NCI-H2171 (cell line): ENCODE results near the gene PPP1CA.

Source experiments
- DNase-seq: peaks from one replicate; lab custom pipeline; 2025; lab: John Stamatoyannopoulos, UW

PPP1CA gene

DNA sequence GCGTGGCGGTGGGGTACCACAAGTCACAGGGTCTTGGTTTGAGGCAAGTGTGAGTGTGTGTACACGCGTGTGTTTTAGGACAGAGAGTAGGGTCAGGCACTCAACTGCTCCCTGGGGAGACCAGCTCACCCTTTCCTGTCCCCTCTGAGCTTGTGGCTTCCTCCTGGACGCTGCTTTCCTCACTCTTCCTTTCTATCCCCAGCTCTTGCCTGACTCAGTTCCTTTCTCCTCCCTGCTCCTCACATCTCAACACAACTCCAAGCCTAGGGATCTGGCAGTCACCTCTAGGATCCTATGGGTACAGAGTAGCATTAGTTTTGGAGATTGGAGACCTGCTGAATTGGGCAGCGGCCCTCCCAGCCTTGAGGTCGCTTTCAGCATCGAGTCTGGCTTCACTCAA lies 32.4 kb downstream of the PPP1CA start:
- no peak for DNase-seq

DNA sequence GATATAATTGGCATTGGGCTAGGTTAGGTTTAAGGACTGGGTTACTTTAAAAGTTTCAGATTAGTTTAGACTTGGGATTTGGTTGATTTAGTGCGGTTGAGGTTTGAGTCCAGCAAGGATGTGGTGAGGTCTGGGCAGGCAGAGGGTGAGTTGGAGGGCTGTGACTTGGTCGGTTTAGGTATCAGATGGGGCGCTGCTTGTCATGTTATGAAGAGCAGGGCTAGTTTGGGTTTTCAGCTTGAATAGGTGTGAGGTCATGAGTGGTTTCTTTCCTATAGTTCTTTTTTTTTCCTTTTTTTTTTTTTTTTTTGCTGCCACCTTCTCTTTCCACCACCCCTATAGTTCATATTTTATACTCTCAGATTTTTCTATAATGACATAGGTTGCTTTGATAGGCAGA lies 33.0 kb downstream of the PPP1CA start:
- DNase-seq, result no peak

- peak; percentile 82 for DNase-seq
Observed at GRCh38 chr11:67367761-67368227, 33.9 kb downstream of the PPP1CA start.

GRCh38 chr11:67366961-67367760 lies 34.5 kb downstream of the PPP1CA start:
- no peak for DNase-seq

DNA sequence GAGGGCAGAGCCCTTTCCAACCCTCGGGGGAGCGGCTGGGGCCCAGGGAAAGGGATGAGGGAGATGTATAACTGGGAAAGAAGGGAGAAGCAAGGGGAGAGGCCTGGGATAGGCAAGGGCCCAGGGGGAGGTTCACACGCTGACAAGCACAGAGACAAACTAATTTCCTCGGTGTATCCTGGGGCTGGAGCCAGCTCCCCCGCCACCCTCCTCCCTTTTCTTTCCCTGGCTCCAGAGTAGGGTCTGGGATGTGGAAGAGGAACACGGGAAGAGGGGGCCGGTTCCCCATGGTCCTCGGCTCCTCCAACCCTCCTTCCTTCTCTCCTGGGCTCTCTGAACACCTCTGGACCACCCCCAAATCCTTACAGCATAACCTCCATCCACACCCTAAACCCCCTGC lies 35.1 kb downstream of the PPP1CA start:
- DNase-seq, result no peak

- DNase-seq, result no peak
Observed at GRCh38 chr11:67365736-67366444, 35.8 kb downstream of the PPP1CA start.

DNA sequence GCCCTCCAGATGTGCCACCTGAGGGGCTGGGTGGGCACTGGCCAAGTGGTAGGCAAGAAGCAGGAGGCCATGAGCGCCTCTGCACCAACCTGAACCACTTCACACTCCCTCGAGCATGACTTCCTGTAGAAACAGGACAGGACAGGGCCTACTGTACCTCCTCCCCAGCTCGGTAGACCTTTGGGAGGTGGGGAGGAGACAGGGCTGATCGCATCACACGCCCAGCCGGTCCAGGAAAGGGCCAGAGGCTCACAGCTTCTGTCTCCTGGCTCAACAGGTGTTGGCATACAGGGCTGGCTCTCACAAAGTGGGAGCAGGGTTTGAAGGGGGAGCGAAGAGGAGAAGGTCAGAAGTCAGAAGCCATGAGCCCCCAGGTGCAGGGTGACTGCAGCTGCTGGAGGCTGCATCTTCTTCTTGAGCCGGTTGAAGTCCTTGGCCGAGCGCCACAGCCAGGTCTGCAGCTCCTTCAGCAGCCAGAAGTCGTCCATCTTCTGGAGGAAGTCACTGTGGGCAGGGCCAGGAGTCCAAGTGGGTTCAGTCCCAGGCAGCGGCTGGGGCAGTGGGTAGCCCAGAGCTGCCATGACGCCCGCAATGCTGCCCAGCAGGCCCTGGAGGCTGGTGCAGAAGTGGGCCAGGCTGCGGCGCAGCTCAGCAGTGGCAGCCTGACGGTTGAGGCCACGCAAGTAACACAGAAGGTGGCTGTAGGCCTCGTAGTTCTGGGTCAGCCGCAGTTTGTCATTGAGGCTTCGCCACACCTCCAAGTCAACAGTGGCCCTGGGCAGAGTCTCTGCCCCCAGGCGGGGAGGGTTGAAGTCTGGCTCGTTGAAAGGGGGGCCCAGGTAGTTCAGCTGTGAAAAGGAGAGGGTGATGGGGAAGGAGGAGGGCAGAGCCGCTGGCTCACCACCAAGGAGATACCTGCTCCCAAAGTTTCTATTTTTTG lies 36.6 kb downstream of the PPP1CA start:
- DNase-seq, result no peak

DNA sequence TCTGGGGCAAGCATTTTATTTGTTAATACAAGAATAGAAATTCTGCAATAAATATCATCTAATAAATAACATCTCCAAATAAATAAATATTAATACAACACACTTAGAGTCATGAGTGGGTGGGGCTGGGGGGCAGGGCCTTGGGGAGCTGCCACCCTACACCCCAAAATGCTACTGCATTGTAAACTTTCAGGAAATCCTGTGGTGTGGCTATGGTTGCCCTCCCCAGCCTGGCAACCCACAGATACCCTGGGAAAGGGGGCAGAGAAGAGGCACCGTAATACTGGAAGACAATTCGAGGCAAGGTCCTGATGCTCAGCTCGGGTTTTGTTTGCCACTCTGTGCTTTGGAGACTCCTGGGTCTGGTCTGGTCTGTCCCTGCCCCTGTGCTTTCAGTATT lies 37.5 kb downstream of the PPP1CA start:
- DNase-seq, result no peak

DNA sequence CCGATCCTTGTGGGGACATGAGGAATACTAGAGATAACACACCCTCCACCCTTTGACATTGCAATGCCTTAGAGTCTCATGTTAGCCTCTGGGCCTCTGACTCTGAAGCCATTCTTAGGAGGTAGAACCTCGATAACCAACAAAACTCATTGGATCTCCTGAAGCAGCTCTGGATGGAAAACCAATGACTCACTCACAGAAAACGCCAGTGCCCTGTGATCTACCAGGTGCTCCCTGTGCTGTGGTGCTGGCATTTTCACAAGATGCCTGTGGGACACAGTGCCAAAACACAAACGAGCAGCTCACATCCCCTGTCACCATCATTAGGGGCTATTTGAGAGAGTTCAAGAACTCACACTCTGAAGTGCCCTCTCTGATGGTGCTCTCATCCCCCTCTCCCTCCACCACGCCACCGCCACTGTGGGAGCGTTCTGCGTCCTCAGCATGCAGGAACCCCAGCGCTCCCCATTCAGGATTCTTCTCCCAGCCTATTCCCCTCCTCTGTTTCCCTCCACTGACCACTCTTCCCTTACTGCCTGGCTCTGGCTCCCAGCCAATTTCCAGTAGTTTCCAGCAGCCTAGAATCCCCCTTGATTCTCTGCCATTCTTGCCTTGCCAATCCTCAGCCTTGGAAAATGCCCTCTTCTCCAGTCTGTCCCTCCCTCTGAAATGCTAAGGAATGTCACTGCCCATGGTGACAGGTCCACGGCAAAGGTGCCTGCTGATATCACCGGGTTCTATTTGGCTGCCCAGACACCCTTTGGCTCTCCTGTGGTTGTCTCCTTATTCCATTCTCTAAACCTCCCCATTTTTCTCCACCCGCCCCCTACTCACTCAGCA lies 43.6 kb downstream of the PPP1CA start:
- DNase-seq, result no peak

DNA sequence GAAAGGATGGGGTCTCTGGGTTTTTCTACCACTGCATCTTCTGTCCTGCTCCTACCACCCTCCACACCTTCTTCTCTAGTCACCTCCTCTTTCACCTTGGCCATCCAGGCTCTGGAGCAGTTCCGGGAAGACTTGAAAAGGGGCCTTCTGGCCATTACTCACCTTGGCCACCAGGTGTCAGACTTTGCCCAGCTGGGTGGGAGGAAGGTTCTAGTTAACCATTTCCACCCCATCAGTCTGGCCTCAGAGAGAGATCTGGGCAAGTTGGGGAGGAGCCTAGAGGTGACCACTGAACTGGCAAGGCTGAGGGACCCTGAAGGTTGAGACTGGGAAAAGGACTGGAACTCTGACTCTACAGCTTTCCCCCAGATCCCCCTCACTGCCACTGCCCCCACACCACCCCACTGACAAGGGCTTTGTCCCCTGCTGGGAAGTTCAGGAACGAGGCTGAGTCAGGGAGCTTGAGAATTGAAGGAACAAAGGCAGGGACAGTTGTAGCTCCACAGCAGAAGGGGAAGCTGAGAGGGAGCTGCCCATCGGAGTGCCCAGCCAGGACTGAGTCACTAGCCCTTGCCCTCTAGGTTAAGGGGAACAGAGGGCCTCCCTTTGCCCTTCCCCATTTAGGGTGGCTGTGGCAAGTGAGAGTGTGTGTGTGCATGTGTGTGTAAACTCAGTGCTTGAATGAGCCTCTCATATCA lies 44.6 kb downstream of the PPP1CA start:
- DNase-seq, result peak; percentile 23

- no peak for DNase-seq
Observed at GRCh38 chr11:67356387-67356863, 45.2 kb downstream of the PPP1CA start.

DNA sequence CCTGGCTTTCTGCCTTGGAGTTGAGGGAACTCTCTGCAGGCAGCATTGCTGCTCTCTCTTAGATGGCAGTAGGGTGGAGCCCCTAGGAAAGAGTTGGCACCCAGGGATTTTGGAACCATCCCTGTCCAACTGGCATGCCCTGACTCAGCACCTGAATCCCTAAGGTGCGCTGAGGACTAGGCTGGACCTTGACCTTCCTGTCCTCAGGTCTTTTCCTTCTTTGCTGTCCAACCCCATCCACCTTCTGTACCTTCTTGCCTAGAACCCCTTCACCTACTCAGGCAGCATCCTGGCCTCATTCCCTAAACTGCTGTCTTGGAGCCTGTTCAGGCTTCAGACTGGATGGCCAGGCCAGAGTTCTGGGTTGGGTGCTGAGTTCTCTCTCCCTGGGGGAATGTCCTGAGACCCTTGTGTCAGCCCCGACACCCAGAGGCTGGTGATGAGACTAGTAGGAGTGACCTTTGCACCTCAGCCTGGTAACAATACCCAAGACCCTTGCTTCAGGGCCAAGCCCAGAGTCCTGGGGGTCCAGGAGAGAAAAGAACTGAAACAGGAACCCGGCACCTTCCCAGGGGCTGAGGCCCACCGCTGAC lies 45.8 kb downstream of the PPP1CA start:
- DNase-seq, result no peak

DNA sequence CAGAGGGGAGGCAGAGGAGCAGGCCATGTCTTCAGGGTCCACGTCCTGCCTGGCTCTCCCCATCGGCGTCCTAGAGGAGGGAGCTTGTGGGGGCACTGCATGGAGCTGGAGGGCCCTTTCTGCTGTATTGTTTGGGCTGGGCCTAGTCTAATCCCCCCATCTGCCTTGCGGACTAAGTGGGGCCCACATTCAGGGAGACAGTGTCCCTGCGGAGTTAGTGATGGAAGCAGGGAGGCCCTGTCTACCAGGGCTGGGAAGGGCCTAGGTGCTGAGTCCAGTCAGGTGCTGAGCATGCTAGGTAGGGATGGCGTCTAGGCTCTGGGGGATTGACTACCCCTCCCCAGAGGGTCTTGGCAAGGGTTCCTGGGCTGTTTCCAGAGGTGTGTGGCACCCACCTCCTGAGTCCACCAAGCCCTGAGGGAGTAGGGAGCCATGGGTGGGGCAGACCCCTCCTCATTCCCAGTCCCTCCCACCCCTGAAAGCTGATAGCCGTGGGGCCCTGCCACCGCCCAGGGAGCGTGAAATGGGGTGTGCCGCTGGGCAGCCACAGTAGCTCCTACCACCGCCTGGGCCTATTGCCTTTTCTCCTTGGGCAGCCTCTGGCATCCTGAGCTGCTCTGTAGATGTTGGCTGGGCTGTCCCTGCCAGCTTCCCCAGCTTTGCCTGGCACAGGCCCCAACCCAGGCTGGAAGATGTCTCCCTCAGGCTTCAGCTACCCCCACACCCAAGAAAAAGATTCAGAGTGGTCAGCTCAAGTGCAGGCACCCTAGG lies 46.5 kb downstream of the PPP1CA start:
- DNase-seq, result no peak

GRCh38 chr11:67354075-67355022 lies 47.3 kb downstream of the PPP1CA start:
- DNase-seq, result no peak

DNA sequence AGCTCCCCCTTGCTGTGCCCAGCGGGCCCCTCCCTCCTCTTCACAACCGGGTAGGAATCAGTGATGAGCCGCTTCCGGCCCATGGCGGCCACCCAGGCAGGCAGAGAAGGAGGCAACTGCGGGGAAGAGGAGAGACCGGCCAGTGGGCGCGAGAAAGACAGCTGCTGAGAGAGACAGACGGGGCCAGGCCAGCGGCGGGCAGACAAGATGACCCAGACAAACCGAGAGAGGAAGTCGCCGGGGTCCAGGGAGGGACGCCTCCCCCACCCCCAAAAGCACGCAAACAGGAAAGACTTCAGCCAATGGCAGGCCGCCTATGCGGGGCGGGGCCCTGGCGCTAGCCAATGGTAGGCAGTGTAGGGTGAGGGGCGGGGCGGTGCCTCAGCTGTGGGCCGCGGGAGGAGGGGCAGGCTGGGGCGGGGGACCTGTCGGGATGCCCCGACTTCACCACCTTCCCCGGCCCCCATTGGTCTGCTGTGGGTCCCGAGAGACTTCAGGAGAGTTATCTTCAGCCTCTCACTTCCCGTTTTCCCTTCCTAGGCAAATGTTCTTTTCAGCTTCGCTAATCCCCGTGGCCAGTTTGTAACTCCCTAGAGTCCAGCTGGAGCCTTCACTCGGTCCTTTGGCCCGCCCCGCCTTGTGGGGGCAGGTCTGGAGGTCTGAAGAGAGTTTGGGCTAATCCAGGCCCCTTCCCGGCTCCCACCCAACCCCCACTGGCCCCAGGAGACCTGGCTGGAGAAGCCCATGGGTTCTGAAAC lies 48.2 kb downstream of the PPP1CA start, which contains the start of gene POLD4:
TSS of gene POLD4 (minus strand) at position 230 of the 758 bp plus-strand sequence. CDS start at position 83, 147 bp downstream.
- DNase-seq, result peak; percentile 87

DNA sequence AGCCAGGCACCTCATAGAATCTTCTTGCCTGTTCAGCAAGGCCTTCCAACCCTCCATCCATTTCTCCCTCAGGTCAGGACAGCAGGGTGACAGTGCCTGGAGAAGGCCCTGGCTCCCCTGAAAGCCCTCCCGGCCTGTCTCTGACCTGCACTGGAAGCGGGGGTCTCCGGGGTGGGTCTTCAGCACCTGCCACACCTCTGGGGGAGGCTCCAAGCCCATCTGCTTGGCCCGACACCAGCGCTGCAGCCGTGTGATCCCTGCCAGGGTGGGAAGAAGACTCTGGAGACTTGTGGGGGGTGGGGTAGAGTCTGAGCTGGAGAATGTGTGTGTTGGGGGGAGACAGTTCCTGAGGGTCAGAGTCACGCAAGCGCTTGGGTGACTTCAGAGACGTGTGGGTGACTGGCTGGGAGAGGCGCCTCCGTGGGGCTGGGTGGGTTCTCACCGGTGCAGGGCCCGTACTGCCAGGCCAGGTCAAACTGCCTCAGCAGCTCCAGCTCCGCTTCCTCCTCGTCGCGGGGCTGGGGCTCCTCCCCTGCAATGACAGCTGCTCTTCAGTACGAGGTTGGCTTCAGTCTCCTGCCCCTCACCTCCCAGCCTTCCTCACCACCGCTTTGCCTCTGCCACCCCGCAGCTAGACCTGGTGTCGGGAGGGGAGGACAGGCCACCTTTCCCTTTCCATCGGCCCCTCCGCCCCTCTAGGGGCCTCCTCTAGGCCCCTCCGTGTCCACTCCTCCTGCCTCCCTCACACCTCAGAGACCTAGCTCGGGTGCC lies 48.9 kb downstream of the PPP1CA start:
- no peak for DNase-seq
